HG03432 (cell line): ENCODE results near the gene SERPINB10.
"Not testable (repeated sequence)": the region's sequence is repeated elsewhere in the genome, so short reads cannot be mapped to it uniquely, and the experiment has no call there.

Experiments used
- ATAC-seq: cut with Tn5 transposase; IDR thresholded peaks from one replicate; pipeline ENCODE4 v1.9.1; 2021; ENCODE audit warnings: mild to moderate bottlenecking, moderate library complexity; ENCODE audit not compliant: unreplicated experiment

SERPINB10 gene

GRCh38 chr18:63940008-63940407 lies 32.2 kb downstream of the SERPINB10 start:
- ATAC-seq, result no peak

GRCh38 chr18:63940543-63941050 lies 32.8 kb downstream of the SERPINB10 start:
- not testable (repeated sequence) for ATAC-seq

DNA sequence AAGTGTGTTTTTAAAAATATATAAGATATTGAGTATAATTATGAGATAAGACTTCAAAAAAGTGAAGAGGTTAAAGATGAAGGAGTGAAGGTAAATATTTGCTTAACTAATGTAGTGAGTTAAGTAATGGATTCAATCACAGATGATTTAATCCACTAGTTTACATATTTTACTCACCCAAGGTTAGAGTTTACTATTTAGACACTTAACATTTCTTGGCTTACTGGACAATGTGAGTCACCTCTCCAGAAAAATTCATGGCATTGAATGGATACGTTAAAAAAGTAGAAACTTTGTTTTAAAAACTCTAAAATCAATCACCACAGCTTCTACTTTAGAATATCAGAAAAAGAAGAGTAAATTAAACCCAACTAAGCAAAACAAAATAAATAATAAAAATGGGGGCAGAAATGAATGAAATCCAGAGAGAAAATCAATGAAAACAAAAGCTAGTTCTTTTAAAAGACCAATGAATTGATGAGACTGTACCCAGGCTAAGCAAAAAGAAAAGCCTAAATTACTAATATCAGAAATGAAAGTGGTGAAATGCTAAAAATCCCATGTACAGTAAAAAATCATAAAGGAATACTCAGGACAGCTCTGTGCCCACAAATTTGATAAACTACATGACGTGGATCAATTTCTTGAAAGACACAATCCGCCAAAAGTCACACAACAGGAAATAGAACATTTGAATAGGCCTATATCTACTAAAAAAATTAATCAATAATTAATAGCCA lies 39.5 kb downstream of the SERPINB10 start:
- no peak for ATAC-seq

DNA sequence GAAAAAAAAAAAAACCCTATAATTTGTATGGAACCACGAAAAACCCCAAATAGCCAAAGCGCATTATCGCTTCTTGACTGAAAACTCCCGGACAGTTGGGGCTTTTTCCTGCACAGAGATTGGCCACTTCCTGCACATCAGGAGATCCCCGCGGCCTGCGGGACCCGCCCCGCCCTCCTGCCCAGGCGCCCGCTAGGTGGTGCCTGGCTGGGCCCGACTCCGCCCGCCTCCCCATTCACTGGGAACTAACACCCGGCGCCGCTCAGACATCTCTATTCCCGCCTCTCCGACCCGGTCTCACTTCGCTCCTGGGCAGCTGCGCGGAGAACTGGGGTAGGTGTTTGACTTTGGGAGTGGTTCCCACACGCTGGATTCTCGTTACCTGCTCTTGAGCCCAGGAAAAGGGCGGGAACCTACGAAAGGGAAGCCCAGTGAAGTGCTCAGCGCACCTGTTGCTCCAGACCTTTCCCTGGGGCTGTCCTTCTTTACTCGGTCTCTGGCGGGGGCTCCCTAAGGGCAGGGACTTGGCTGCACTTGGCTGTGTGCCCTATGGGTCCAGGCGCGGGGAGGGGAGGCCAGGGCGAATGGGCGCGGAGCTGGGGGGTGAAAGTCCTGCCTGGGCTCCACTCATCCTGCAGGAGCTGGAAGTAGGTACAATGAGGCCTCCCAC lies 41.4 kb downstream of the SERPINB10 start, which contains the start of gene HMSD:
HMSD (plus strand) TSS at position 234 of the 670 bp plus-strand sequence. CDS start 4,155 bp downstream, outside the sequence.
- peak; percentile 97 for ATAC-seq

- peak; percentile 52 for ATAC-seq
These were observed 43.5 kb downstream of the SERPINB10 start for GRCh38 chr18:63951302-63951705.

- no peak for ATAC-seq
These were observed 46.1 kb downstream of the SERPINB10 start for GRCh38 chr18:63953811-63954210.

- no peak for ATAC-seq
These were observed 49.0 kb downstream of the SERPINB10 start for GRCh38 chr18:63956755-63957154.

DNA sequence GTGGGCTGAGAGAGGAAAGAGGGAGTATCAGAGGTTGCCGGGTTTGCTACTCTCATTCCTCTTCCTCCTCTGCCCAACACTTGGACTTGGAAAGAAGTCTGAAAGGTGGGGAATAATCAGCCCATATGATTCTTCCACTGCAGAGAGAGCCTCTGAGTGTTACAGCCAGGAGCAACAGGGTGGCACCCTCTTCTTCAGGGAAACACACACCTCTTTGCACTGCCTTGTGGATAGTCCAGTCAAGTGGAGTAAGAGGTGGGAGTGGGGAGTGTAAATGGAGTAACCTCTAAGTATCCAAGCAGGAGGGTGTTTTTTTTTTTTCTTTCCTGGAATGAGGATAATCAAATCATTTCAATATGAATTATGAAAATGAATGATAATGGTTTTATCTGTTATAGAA lies 53.1 kb downstream of the SERPINB10 start:
- ATAC-seq, result no peak

GRCh38 chr18:63961435-63961980 lies 53.8 kb downstream of the SERPINB10 start:
- ATAC-seq, result no peak

DNA sequence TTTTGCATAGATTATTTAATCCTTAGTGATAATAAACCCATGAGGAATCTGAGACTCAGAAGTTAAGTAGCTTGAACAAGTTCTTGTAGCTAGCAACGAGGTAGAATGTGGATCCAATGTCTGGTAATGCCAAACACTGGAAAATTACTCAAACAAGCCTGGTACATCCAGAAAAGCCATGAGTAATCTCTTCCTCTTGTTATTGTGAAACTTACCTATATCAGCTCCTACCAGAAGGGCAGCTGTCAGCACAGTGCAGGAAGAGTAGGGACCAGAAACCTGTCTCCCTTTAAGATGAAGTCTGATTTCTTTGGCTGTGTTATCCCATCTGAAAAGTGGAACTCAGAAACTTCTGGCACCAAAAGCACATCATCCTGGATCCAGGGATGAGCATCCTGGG lies 54.4 kb downstream of the SERPINB10 start:
- no peak for ATAC-seq

DNA sequence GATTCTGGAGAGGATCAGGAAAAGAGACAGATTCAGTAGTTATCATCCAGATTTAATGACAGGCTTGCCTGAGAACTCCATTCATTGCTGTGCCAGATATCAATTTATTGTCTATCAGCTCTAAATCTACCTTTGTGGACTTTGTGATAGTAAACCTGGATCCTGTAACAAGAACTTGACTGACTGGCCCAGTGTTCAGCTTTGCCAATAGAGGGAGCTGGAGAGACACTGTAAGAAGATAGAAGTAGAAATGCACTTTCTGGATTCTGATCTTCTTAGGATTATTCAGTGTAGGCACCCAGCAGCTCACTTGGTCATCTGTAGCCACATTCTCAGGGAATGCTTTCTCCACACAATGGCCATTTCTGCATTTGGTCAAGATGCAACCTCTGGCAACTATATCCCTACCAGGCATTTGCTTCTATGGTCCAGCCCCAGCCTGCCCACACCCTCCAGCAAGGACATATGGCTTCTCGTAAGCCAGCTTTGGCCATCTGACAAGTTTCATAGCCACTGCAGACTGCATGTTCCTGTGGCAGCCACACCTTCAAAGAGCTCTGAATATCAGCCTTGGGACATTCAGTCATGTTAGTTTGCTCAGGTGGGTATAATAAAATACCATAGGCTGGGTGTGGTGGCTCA lies 56.0 kb downstream of the SERPINB10 start:
- peak; percentile 85 for ATAC-seq

DNA sequence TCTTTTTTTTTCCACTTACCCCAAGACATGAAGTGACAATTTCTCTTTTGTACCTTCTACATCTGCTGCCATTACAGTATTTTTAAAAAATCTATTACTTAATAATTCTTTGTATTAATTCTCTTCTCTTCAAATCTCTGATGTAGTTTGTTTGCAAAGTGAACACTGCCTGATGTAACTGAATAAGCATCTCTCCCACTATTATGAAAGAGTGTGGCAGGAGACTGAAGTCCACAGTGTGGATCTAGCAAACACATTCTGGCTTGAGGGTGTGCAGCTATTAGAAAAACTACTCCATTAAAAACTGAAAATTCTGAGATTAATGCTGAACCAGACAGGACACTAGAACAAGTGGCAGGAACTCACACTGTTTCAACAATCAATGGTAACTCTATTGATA lies 57.1 kb downstream of the SERPINB10 start:
- no peak for ATAC-seq

DNA sequence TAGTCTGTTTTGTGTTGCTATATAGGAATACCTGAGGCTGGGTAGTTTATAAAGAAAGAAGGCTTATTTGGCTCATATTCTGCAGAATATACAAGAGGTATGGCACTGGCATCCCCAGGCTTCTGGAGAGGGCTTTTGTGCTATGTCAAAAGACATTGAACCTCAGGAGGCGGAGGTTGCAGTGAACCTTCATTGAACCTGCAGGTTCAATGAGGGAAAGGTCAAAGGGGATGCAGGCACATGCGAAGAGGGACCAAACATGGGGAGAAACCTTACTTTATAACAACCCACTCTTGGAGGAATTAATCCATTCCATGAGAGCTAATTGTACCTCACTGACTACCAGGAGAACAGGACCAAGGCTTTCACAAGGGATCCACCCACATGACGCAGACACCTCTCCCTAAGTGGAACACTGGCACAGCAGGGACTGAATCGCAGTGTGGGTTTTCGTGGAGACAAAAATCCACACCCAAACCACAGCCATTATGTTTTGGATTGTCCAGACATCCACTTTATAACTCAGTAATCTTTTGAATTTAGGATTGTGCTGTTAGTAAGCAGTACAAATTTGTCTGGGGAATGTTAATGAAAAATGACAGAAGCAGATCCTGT lies 58.1 kb downstream of the SERPINB10 start:
- no peak for ATAC-seq

DNA sequence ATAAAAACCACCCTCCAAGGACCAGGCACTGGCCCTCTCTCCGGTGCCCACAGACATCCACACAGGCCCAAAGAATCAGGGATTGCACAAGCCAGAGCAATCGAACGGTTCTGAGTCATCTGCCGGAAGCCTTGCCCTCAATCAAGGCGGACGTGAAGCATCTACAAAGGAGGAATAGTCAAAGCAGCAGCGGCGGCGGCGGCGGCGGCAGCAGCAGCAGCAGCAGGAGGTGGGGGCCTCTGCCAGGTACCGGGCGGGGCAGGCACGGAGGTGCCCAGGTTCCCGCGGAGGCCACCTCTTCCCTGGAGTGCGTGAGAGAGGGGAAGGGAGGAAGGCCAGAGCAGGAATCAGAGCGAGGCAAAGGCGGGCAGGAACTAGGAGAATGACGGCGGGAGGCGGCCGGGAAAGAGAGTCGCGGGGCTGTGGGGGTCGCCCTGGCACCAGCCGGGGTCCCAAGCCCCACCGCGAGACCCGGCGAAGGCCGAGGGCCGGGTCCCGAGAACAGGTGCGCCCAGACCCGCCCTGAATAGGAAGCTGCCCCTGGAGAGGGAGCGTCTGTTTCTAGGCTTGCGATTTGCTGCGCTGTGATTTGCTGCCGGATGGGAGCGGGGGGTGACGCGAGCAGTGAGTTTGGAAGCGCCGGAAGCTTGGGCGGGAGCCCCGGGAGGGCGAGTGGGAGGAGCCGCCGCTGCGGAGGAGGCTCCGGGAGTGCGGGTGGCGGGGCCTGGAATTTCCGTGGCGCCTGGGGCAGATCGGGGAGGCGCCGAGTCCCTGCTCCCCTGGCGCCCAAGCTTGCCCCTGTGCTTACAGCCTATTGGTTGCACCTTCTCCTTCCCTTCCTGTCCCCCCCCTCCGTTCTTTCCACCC lies 62.4 kb downstream of the SERPINB10 start, which contains the start of gene SERPINB8:
SERPINB8 (plus strand) TSS at position 140 of the 867 bp plus-strand sequence. CDS start 8,228 bp downstream, outside the sequence.
- ATAC-seq, result peak; percentile 96

GRCh38 chr18:63970809-63971205 lies 63.0 kb downstream of the SERPINB10 start:
- peak; percentile 0 for ATAC-seq

- ATAC-seq, result no peak
These were observed 63.7 kb downstream of the SERPINB10 start for GRCh38 chr18:63971320-63972001.

- no peak for ATAC-seq
These were observed 64.2 kb downstream of the SERPINB10 start for GRCh38 chr18:63972002-63972376.

DNA sequence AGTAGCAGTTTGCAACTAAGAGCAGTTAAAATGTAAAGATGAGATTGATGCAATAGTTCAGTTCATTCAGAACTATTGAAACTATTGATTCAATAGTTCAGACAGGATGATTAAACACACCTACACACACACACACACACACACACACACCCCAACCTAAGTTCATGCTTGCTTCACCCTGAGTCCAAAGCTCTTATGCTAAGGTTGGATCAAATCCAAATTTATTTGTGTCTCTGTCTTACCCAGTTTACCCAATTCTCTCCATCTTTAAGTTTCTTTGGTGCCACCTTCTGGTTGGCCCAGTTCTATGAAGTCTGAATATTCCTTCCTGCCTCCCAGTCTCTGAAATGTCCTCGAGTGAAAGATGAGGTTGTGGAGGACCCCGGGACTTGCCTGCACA lies 67.2 kb downstream of the SERPINB10 start:
- no peak for ATAC-seq

- no peak for ATAC-seq
These were observed 67.9 kb downstream of the SERPINB10 start for GRCh38 chr18:63975628-63976027.
